K562 (cell line): Measurements from ENCODE around the gene CYS1. TPM values are rescaled to one million over a fixed set of nuclear protein-coding genes. Genes with fewer than 3 reads are reported as not detected.

ENCODE experiments used
- BHLHE40 ChIP-seq: IDR thresholded peaks from 2 replicates; pipeline ENCODE4 v1.6.1; 2011; ENCODE audit warnings: low read length, improper control_type of control experiment
- C11orf30 ChIP-seq: fragments of 450-650 bp; IDR thresholded peaks from 2 replicates; pipeline ENCODE4 v1.6.1; 2016; ENCODE audit warnings: low read depth, mild to moderate bottlenecking
- ETV1 ChIP-seq: fragments of 450-650 bp; conservative IDR thresholded peaks from 2 replicates; pipeline ENCODE4 v1.6.1; 2016; ENCODE audit warnings: missing genetic modification characterization, control low read depth, low read depth, missing compliant biosample characterization
- KLF16 ChIP-seq: IDR thresholded peaks from 2 replicates; pipeline ENCODE4 v1.6.1; 2016; ENCODE audit warnings: antibody characterized with exemption
- RAD51 ChIP-seq: fragments of 450-650 bp; IDR thresholded peaks from 2 replicates; pipeline ENCODE4 v1.7.1; 2016; ENCODE audit warnings: low read depth, mild to moderate bottlenecking, borderline replicate concordance
- SRSF7 ChIP-seq: fragments of 200-400 bp; formaldehyde crosslinking; optimal IDR thresholded peaks from 2 replicates; pipeline ENCODE3; 2017; ENCODE audit warnings: mild to moderate bottlenecking, low read depth, low read length
- TFAP4 ChIP-seq: sonication (generic); formaldehyde crosslinking; IDR thresholded peaks from 2 replicates; pipeline ENCODE4 v1.8.0; 2022; ENCODE audit warnings: missing genetic modification reagents, mild to moderate bottlenecking, moderate library complexity, borderline replicate concordance
- U2AF2 ChIP-seq: fragments of 200-400 bp; formaldehyde crosslinking; optimal IDR thresholded peaks from 2 replicates; pipeline ENCODE3; 2017; ENCODE audit warnings: low read depth, mild to moderate bottlenecking, low read length
- USF2 ChIP-seq: sonication (generic); formaldehyde crosslinking; IDR thresholded peaks from 2 replicates; pipeline ENCODE4 v1.5.0; 2020; ENCODE audit warnings: missing genetic modification reagents
- polyA plus RNA-seq, 8 experiments: library from polyadenylated mRNA; depleted of rRNA in 4 of 8; stranded (reverse) in 5 of 8; unstranded in 3 of 8; fragments of >200 nt; fragmentation: Nextera tagmentation in 2 of 8; fragmentation: Illumina TruSeq in 1 of 8; extraction: Ambion mirVana in 2 of 8; extraction: Trizol in 1 of 8; gene quantifications; 2 replicates each; pipeline versions ENCODE4 v1.2.1 to v1.2.3, GENCODE V29; 2011 to 2014; ENCODE audit warnings: inconsistent platforms in 1 of 8, missing spikeins in 1 of 8
- total RNA-seq, 7 experiments: library from RNA; depleted of rRNA in 6 of 7; stranded (reverse); fragments of >200 nt in 6 of 7; fragmentation: Illumina TruSeq in 2 of 7; extraction: Trizol in 2 of 7; gene quantifications; 2 replicates each; pipeline versions ENCODE4 v1.2.1 to v1.2.3, GENCODE V29; 2011 to 2021; ENCODE audit warnings: low replicate concordance in 1 of 7
- TF ChIP-seq, protein P1 (sequence below): fragments of 450-650 bp; IDR thresholded peaks from 2 replicates; pipeline ENCODE4 v1.6.1; 2017; ENCODE audit warnings: antibody characterized with exemption, mild to moderate bottlenecking
- TF ChIP-seq, protein P2 (sequence below): fragments of 450-650 bp; conservative IDR thresholded peaks from 2 replicates; pipeline ENCODE4 v1.6.1; 2016; ENCODE audit warnings: missing genetic modification characterization, low read depth, mild to moderate bottlenecking, missing compliant biosample characterization, moderate library complexity

CYS1 gene
- total and polyA plus RNA-seq, 9 of the 15 experiments (the other 6 are each of a cell fraction or from before 2014, with no cell fraction given): 0.11 to 0.13 TPM; not detected in 7

DNA sequence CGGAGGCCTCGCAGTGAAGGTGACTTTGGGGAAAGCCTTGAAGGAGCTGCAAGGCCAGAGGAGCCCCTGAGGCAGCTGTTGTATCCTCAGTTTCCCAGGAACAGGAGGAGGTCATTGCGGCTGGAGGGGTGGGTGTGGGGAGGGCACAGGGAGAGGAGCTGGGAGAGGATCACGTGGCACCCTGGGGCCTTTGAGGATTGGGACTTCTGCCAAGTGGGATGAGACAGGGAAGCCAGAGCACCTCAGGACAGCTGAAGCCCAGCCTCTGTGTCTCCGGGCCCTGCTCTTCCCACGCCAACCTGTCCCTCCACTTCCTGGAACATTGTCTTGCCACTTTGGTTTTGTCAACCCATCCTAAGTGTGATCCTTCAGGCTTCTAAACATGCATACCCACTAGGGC, 23.0 kb upstream of the CYS1 start (continued):
- TF ChIP-seq, protein P1, sequence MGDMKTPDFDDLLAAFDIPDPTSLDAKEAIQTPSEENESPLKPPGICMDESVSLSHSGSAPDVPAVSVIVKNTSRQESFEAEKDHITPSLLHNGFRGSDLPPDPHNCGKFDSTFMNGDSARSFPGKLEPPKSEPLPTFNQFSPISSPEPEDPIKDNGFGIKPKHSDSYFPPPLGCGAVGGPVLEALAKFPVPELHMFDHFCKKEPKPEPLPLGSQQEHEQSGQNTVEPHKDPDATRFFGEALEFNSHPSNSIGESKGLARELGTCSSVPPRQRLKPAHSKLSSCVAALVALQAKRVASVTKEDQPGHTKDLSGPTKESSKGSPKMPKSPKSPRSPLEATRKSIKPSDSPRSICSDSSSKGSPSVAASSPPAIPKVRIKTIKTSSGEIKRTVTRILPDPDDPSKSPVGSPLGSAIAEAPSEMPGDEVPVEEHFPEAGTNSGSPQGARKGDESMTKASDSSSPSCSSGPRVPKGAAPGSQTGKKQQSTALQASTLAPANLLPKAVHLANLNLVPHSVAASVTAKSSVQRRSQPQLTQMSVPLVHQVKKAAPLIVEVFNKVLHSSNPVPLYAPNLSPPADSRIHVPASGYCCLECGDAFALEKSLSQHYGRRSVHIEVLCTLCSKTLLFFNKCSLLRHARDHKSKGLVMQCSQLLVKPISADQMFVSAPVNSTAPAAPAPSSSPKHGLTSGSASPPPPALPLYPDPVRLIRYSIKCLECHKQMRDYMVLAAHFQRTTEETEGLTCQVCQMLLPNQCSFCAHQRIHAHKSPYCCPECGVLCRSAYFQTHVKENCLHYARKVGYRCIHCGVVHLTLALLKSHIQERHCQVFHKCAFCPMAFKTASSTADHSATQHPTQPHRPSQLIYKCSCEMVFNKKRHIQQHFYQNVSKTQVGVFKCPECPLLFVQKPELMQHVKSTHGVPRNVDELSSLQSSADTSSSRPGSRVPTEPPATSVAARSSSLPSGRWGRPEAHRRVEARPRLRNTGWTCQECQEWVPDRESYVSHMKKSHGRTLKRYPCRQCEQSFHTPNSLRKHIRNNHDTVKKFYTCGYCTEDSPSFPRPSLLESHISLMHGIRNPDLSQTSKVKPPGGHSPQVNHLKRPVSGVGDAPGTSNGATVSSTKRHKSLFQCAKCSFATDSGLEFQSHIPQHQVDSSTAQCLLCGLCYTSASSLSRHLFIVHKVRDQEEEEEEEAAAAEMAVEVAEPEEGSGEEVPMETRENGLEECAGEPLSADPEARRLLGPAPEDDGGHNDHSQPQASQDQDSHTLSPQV: no peak; the same call in 1 of the 2 replicates
- TF ChIP-seq KLF16 (no peak), C11orf30 (peak; percentile 55; the same call in 1 of the 2 replicates), ETV1 (0 out of 2 replicates have a peak, but pooled peaks have one; percentile 28), U2AF2 (no peak), RAD51 (peak; percentile 57), SRSF7 (no peak), USF2 (CRISPR knock-in tag) (peak; percentile 52), TFAP4 (CRISPR knock-in tag) (peak; percentile 10; the same call in 1 of the 2 replicates), BHLHE40 (peak; percentile 32; the same call in 1 of the 2 replicates)
- TF ChIP-seq, protein P2, sequence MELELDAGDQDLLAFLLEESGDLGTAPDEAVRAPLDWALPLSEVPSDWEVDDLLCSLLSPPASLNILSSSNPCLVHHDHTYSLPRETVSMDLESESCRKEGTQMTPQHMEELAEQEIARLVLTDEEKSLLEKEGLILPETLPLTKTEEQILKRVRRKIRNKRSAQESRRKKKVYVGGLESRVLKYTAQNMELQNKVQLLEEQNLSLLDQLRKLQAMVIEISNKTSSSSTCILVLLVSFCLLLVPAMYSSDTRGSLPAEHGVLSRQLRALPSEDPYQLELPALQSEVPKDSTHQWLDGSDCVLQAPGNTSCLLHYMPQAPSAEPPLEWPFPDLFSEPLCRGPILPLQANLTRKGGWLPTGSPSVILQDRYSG: 0 out of 2 replicates have a peak, but pooled peaks have one; percentile 66
